Ecto neural progenitor cell (in vitro differentiated cells): Measurements from ENCODE around the gene LRRTM1.

Source experiments
- DNase-seq: peaks from one replicate; pipeline ENCODE4 v3.0.0-alpha.2; 2018; ENCODE audit warnings: low spot score

Gene LRRTM1

GRCh38 chr2:80303909-80304837 is at the start of gene LRRTM1:
TSS of gene LRRTM1 (minus strand) at chr2:80304752. CDS start at chr2:80303819, 933 bp downstream.
- DNase-seq = peak; percentile 74

GRCh38 chr2:80351231-80351630 is 46.7 kb upstream of the LRRTM1 start:
- no peak for DNase-seq

- no peak for DNase-seq
Observed at GRCh38 chr2:80348953-80349352, 44.4 kb upstream of the LRRTM1 start.

- no peak for DNase-seq
Observed at GRCh38 chr2:80348078-80348477, 43.5 kb upstream of the LRRTM1 start.

GRCh38 chr2:80340022-80340421 is 35.5 kb upstream of the LRRTM1 start:
- DNase-seq = no peak

- no peak for DNase-seq
Observed at GRCh38 chr2:80338794-80339193, 34.2 kb upstream of the LRRTM1 start.

GRCh38 chr2:80335411-80335810 is 30.9 kb upstream of the LRRTM1 start:
- no peak for DNase-seq

GRCh38 chr2:80333886-80334285 is 29.3 kb upstream of the LRRTM1 start:
- DNase-seq = no peak

- no peak for DNase-seq
Observed at GRCh38 chr2:80330527-80331450, 26.2 kb upstream of the LRRTM1 start.

- DNase-seq = no peak
Observed at GRCh38 chr2:80329491-80329890, 24.9 kb upstream of the LRRTM1 start.

GRCh38 chr2:80328159-80328571 is 23.6 kb upstream of the LRRTM1 start:
- DNase-seq = no peak

GRCh38 chr2:80326861-80327260 is 22.3 kb upstream of the LRRTM1 start:
- DNase-seq = no peak

- DNase-seq = no peak
Observed at GRCh38 chr2:80326214-80326613, 21.7 kb upstream of the LRRTM1 start.

GRCh38 chr2:80324525-80324924 is 20.0 kb upstream of the LRRTM1 start:
- DNase-seq = no peak

- DNase-seq = no peak
Observed at GRCh38 chr2:80323610-80324009, 19.1 kb upstream of the LRRTM1 start.

- DNase-seq = no peak
Observed at GRCh38 chr2:80322958-80323357, 18.4 kb upstream of the LRRTM1 start.

- DNase-seq = peak; percentile 64
Observed at GRCh38 chr2:80322311-80322920, 17.9 kb upstream of the LRRTM1 start.

- DNase-seq = no peak
Observed at GRCh38 chr2:80312282-80312839, 7.8 kb upstream of the LRRTM1 start.

- no peak for DNase-seq
Observed at GRCh38 chr2:80311304-80311703, 6.8 kb upstream of the LRRTM1 start.

GRCh38 chr2:80303006-80303908 is 1.3 kb downstream of the LRRTM1 start:
- peak; percentile 72 for DNase-seq
